GM18526 (cell line): ENCODE data around the gene RCC1.

ENCODE experiments used
- POLR2A ChIP-seq: IDR thresholded peaks from 3 replicates; pipeline ENCODE4 v1.6.1; 2011; ENCODE audit not compliant: insufficient read length; ENCODE audit errors: extremely low read depth

RCC1 gene

DNA sequence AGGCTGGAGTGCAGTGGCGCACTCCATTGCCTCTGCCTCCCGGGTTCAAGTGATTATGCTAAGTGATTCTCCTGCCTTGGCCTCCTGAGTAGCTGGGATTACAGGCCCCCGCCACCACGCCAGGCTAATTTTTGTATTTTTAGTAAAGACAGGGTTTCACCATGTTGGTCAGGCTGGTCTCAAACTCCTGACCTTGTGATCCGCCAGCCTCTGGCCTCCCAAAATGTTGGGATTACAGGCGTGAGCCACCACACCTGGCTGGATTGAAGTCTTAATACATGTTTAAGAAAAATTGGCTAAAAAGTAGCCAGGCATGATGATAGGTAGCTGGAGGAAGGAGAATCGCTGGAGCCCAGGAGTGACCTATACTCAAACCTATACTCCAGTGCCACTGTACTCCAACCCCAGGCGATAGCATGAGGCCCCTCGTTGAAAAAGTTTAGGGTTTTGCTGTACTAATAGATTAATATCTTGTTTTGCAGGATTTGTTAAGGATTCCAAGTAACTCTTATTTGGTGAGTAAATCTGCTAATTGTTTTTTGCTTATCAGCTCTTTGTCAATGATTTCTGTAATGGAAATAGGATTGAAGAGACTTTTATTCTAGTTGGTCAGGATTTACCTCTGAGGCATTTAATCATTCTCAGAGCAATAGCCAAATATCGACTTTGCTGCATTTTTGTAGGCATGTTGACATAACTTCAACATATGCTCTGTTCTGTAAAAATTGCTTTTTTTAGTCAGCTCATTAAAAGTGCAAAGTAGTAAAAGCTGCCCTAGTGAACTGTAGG is 2.0 kb downstream of the RCC1 start:
- TF ChIP-seq POLR2A = peak; percentile 3

DNA sequence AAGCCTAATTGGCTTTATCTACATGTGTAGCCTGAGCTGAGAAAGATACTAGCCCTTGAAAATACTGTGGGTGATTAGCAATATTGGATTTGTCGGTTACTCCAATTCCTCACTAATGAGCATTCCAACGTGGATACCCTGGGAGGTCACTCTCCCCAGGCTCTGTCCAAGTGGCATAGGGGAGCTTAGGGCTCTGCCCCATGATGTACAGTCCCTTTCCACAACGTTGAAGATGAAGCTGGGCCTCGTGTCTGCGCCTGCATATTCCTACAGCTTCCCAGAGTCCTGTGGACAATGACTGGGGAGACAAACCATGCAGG is 2.6 kb downstream of the RCC1 start:
- TF ChIP-seq POLR2A = peak; percentile 65

DNA sequence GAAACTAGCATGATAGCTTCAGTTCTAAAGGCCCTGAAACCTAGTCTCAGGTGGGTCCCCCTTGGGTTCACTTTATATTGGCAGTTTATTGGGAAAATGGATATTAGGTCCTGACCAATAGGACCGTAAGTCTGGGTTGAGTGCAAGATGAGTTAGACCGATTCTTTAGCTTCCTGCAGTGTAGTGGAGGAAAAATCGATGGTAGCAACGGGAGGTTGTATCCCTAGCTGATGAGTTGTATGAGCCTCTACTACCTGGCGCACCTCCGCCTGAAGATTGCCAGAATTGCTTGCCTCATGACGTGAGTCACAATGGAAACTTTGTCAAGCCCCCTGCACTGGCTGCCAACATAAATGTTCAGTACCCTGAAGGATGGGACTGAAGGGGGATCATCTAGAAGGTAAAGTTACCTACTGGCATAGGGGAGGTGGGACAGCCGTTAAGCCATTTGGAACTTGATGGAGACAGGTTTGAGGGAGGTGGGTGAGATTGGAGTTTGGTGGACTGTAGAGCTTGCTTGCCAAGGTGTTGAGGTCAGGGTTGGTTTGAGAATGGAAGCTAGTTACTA is 3.9 kb downstream of the RCC1 start:
- TF ChIP-seq POLR2A = peak; percentile 38

DNA sequence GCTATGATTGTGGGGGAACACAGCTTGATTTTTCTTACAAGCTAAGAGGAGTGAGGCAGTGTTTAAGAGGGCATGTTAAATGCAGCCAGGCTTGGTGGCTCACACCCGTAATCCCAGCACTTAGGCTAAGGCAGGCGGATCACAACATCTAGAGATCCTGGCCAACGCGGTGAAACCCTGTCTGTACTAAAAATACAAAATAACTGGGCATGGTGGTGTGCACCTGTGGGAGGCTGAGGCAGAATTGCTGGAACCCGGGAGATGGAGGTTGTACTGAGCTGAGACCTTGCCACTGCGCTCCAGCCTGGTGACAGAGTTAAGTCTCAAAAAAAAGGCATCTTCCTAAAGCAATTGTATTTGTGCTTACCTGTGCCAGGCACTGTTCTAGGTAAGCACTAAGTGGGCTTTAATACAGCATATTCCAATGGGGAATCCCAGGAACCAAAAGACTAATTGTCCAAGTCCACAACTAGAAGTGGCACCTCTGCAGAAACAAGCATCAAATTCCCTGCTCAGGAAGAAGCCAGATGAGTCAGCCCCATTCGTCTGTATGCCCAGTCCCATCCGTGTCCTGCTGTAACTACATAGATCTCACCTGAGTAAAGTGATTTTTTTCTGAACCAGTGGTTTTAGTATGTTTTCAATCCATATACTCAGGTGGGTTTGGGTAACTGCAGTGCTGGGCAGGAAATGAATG is 4.6 kb downstream of the RCC1 start:
- peak; percentile 38 for TF ChIP-seq POLR2A

DNA sequence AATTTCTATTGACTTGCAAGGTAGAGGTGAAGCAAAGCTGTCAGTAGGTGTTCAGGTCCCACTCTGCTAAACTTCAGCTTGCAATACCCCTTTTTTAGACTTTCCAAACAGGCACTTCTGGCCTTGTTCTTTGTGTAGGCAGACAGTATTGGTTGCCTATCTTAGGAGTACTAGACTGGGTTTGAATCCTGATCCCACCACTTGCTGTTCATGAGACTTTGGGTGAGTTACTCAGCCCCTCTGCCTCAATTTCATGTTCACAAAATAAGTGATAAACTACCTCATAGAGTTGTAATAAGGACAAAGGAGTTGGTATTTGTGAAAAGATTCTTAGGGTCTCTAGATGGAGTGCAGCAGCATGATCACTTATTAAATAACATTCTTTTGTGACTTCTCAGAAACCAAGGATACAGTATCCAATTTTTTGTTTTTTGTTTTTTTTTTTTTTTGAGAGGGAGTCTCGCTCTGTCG is 5.2 kb downstream of the RCC1 start:
- TF ChIP-seq POLR2A = peak; percentile 46

DNA sequence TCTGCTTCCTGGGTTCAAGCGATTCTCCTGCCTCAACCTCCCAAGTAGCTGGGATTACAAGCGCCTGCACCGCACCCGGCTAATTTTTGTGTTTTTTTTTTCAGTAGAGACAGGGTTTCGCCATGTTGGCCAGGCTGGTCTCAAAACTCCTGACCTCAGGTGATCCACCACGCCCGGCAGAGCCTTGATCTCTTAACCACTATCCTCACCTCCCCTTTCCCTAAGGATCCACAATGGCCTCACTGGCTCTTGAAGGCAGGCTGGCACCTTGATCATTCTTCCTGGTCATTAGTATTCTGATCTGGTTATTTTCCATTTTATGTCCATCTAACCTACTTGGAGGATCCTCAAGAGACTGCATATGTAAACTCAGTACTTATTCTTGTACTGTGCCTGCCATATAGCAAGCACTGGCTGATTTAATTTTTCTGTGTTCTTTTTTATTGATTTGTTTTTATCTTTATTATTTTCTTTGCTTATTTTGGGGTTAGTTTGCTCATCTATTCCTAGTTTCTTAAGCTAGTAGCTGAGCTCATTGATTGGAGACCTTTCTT is 6.3 kb downstream of the RCC1 start:
- peak; percentile 39 for TF ChIP-seq POLR2A

DNA sequence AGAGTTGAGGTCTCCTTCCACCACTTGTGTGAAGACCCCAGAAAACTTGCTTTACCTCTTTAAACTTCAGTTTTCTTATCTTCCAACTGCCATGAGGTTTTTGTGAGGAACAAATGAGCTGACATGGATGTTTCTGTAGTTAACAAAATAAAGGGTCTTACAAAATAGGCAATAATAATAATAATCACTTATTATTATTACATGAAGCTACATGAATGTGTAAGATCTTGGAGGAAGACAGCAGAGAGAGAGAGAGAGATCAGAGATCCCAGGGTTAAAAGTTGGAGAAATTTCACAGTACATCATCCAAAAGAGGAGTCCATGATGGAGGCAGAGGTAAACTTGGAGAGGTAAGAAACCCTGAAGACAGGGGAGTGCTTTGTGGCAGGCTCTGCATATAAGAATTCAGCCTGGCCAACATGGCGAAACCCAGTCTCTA is 10.7 kb downstream of the RCC1 start:
- no peak for TF ChIP-seq POLR2A

DNA sequence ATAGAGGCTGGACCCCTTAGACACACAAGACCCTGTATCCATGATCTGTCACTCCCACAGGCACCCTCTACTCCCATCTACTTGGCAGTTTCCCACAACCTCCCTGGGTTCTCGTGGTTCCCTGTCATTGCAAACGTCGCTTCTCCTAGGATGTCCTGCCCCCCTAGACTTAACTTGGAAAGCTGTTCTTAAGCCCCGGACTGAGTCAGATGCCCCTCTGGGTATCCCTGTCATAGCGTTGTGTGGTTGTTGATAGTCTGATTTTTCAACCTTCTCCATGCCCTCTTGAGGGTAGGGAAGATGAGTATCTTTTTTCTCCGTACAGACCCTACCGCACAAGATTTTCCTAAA is 11.8 kb downstream of the RCC1 start:
- no peak for TF ChIP-seq POLR2A

DNA sequence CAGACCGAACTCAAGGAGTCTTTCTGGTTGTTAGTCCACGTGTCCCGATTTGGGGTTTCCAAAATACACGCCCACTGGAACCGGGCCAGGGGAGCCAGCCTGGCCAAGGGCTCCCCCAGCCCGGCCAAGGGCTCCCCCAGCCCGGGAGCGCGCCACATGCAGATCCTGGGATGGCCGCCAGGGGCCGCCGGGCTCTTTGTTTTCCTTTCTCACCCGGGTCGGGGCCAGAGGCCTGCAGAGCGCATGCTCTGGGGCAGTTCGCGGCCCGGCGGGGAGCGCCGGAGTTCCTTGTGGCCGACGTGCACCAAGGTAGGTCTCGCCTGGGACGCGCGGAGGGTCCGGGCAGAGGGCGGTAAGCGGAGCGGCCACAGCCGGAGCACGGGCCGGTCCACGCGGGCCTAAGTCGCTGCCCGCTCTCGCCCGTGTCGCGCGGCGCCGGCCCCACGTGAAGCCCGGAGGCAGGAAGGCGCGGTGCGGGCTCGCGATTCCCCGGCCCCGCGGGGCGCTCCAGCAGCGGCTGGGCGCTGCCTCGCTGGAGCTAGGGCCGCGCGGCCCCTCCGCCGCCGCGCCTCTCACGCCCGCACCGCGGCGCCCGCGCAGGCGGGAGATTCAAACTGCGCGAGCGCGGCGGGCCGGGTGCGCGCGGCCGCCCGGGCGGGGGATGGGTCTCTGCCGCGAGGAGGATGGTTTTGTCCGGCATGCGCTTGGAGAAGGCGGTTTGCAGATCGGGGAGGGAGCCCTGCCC is 12.3 kb downstream of the RCC1 start:
- peak; percentile 79 for TF ChIP-seq POLR2A

DNA sequence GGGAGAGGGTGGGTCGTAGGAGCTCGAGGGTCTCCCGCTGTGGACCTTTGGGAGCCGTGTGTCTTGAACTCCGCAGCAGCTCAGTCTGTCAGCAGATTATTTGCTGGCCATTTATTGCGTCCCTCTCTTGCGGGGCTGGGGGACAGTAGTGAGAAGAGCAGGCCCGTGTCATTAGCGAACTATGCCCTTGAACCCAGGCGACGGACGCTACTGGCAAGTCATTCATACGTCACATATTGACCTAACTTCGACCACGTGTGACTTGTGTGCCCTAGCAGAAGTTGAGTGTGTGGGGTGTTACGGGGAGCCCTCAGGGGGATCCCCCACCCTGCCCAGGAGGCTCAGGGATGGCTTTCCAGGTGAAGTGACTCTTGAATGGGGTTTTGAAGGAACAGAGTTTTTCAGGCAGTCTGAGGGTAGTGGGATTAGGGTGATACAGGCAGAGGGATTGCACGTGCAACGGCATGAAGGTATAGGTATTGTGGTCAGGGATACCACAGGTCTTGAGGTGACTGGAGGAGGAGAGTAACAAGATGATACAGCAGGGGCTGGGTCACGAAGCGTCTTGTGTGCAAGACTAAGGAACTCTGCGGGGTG is 13.0 kb downstream of the RCC1 start:
- TF ChIP-seq POLR2A = no peak

DNA sequence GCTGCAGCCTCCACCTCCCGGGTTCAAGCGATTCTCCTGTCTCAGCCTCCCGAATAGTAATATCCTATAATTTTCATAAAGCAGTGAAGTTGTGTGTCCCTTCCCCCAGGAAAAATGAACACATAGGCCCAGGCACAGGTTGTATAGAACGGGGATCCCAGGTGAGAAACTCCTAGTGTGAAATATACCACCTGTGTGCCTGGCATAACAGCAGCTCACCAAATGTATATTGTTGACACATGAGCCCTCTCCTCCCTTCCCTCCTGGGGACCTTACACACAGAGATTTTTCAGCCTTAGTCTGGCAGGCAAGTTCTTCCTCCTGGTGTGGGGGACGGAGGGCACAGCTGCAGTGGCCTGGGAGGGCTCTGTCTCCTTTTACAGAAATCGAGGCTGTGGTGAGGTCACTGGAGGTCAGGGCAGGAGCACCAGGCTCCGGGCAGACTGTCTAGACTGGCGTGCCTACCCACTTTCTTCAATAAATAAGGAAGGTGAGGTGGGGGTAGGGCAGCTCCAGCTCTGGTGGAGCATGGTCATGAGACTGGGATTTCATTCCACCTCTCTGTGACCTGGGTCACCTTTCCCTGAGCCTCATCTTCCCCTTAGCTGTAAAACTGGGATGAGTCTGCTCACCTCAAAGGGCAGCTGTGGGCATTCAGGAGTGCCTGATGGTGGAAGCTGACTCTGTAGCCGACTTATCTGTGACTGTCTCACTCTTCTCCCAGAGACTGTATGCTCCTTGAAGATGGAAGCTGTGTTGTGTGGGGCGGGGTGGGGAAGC is 14.3 kb downstream of the RCC1 start:
- no peak for TF ChIP-seq POLR2A

DNA sequence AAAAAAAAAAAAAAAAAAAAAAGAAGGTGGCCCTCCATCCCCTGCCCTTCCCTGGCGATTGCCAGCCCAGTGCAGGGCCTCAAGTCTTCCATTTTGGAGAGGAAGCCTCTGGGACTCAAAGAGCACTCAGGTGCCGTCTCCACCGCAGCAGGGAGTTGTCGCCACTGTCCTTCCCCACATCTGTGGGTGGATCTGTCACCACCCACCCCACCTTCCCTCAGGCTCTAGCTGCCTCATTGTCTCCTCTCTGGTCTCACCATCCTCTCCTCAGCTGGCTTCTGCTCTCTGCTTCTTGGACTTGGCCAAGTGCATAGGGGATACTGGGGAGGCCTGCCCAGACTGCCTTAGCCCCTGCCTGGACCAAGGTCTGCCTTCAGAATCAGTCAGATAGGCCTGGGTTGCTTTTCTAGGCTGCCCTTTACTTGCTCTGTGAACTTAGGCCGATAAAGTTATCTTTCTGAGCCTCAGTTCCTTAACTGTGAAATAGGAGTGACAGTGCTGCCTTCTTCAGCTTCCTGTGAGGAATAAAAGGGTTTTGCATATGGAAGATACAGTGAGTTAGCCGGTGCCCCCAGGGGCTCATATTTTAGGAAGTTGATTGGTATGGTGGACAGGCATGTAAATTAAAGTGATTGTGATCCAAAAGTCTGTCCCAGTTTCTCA is 15.8 kb downstream of the RCC1 start:
- TF ChIP-seq POLR2A = no peak

DNA sequence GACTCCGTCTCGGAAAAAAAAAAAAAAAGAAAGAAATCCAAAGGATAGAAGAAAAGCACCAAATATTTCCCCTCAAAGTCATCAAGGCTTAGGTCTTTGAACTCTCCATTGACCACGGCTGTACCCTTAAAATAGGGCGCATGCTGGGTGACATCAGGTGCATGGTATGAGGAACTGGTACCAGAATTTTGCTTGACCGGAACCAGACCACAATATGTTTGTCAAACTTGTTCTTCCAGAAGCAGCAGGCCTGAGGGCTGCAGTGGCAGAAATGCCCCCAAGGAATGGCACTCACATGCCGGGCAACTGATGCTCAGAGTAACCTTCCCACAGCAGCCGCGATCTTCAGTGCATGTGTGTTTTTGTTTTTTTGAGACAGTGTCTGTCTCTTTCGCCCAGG is 21.0 kb downstream of the RCC1 start:
- TF ChIP-seq POLR2A = no peak

DNA sequence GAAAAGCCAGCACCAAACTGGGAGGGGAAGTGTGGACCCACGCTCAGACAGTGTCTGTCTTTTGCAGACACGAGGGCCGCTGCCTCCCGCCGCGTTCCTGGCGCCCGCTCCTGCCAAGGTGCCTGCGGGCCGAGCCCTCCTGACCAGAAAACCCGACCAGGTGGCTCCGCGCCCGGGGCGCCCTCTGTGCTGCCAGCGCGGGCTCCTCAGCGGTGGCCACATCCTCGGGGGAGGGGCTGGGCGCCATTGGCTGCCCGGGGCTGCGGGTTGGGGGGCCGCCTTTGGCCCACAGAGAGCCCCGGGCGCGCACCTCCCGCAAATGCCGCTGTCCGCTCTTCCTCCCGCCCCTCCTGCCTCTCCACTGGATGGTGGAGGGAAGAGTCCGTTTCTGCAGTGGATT is 24.6 kb downstream of the RCC1 start:
- TF ChIP-seq POLR2A = no peak

DNA sequence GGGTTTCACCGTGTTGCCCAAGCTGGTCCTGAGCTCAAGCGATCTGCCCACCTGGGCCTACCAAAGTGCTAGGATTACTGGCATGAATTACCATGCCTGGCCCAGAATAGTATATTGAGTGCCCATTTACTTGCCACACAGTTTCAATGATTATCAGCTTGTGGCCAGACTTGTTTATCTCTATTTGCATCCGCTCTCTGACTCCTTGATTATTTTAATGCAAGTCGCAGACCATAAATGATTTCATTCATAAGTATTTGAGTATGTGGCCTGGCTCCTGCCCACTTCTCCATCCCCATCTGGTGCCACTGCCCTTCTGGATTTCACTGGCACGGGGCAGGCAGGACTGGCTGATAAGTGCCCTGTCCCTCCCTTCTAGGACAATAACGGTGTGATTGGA is 28.8 kb downstream of the RCC1 start:
- no peak for TF ChIP-seq POLR2A
